GM12801 (cell line): ENCODE results near the gene ZCCHC14.

ENCODE experiments used
- CTCF ChIP-seq: IDR thresholded peaks from one replicate; pipeline ENCODE4 v1.5.1; 2011; ENCODE audit warnings: control low read depth; ENCODE audit not compliant: insufficient read length; ENCODE audit errors: extremely low read depth

ZCCHC14 gene

GRCh38 chr16:87390641-87391323 lies 102.0 kb downstream of the ZCCHC14 start:
- TF ChIP-seq CTCF = no peak

- no peak for TF ChIP-seq CTCF
These were observed 103.6 kb downstream of the ZCCHC14 start for GRCh38 chr16:87389245-87389644.

GRCh38 chr16:87388818-87389134 lies 104.0 kb downstream of the ZCCHC14 start:
- TF ChIP-seq CTCF = no peak

GRCh38 chr16:87387942-87388817 lies 104.6 kb downstream of the ZCCHC14 start:
- no peak for TF ChIP-seq CTCF

DNA sequence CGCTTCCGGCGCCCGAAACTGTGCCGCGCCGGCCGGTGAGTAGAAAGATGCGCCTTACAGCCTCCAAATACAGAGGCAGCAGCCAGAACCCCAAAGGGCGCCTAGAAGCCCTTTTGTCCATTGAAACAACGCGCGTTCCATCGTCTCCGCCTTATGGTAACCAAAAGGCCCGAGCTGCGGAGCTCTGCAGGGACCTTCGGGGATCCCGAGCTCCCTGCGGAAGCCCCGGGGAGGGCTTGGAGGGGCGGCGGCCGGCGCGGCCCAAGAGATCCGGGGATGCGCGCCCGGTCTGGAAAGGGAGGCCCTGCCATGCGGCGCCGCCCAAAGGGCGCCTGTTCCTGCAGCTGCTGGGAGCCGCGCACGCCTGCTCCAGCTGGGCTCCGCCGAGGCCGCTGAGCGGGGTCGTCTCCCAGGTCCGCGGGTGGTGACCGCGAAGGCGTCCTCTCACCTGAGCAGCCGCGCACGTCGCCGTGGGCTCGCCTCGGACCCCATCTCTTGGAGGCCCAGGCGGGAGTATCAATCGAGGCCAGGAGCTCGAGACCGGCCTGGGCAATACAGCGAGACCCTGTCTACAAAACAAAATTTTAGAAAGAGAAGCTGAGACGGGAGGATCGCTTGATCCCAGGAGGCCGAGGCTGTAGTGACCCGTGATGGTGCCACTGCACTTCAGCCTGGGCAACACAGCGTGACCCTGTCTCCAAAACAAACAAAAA lies 108.5 kb downstream of the ZCCHC14 start:
- TF ChIP-seq CTCF = no peak

GRCh38 chr16:87383505-87384161 lies 109.2 kb downstream of the ZCCHC14 start, which contains the start of gene FBXO31:
TSS of gene FBXO31 (minus strand) at chr16:87383776. CDS start at chr16:87383744, 32 bp downstream.
- TF ChIP-seq CTCF = no peak
